Measurements from ENCODE around the gene CYP27B1.
A peak's percentile ranks its signal among the peaks of the same experiment; 100 is the strongest.

The CYP27B1 gene

GRCh38 chr12:57751788-57752667, 14.8 kb downstream of the CYP27B1 start, which contains the start of gene CDK4:
CDK4 (minus strand) TSS chr12:57752310; CDS start chr12:57751717, 593 bp downstream.
- peak; percentile 99 for DNase-seq (ENCODE audit: low read depth, low spot score)

GRCh38 chr12:57751432-57751787, 15.5 kb downstream of the CYP27B1 start:
- DNase-seq (ENCODE audit: low read depth, low spot score), result no peak

- no peak for DNase-seq (ENCODE audit: low read depth, low spot score)
These were observed 16.1 kb downstream of the CYP27B1 start for GRCh38 chr12:57750561-57751431.

DNA sequence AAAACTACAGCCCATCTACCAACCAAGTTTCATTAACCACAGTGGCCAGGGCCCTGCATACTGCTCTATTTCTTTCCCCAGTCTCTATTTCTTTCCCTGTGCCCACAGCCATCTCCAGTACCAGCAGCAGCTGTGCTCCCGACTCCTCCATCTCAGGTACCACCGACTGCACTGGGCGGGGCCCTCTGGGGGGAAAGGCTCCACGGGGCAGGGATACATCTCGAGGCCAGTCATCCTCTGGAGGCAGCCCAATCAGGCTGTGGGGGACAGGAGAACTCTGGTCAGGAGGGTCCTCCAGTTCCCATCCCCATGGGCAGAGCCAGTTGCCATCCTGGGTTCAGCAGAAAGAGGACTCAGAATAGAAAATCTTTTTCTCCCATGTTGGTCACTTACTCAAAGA, 17.8 kb downstream of the CYP27B1 start:
- DNase-seq (ENCODE audit: low read depth, low spot score), result no peak

- no peak for DNase-seq (ENCODE audit: low read depth, low spot score)
These were observed 20.9 kb downstream of the CYP27B1 start for GRCh38 chr12:57746025-57746424.

DNA sequence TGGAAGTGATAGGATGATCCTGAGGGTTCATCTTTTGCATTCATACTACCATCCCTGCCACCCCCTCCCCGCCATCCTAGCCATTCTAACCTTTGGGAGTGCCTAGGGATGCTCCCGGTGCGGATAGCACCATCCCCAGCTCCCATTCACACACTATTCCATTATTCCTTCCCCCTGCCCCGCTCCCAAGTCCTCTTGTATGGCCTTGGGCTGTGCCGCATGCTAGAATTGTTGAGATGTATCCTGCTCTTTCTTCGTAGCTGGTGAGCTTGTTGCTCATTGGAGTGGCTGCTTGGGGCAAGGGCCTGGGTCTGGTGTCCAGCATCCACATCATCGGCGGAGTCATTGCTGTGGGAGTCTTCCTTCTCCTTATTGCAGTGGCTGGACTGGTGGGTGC, 21.4 kb downstream of the CYP27B1 start:
- no peak for DNase-seq (ENCODE audit: low read depth, low spot score)

- peak; percentile 92 for DNase-seq (ENCODE audit: low read depth, low spot score)
These were observed 21.9 kb downstream of the CYP27B1 start, which contains the start of gene TSPAN31 for GRCh38 chr12:57744777-57745484. TSPAN31 (plus strand) TSS chr12:57745039; CDS start chr12:57745155, 116 bp downstream.

- DNase-seq (ENCODE audit: low read depth, low spot score), result no peak
These were observed 22.6 kb downstream of the CYP27B1 start for GRCh38 chr12:57744194-57744776.

DNA sequence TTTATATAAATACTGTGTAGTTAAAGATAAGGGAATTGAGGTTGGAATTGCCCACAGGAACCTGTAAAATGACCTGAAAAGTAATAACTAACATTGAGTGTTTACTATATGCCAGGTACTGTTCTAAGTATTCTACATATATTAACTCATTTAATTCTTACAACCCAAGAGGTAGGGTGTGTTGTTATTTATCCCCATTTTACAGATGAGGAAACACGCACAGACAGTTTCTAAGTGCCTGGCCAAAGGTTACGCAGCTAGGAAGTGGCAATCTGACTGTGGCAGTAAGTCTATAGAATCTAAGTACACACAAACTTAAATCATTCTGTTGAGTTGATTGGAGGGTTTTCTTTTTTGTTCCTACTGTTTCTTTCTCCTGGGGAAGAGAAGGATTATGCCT, 23.1 kb downstream of the CYP27B1 start:
- DNase-seq (ENCODE audit: low read depth, low spot score), result no peak

- no peak for DNase-seq (ENCODE audit: low read depth, low spot score)
These were observed 24.8 kb downstream of the CYP27B1 start for GRCh38 chr12:57741844-57742738.

- no peak for DNase-seq (ENCODE audit: low read depth, low spot score)
These were observed 25.5 kb downstream of the CYP27B1 start for GRCh38 chr12:57741413-57741789.

DNA sequence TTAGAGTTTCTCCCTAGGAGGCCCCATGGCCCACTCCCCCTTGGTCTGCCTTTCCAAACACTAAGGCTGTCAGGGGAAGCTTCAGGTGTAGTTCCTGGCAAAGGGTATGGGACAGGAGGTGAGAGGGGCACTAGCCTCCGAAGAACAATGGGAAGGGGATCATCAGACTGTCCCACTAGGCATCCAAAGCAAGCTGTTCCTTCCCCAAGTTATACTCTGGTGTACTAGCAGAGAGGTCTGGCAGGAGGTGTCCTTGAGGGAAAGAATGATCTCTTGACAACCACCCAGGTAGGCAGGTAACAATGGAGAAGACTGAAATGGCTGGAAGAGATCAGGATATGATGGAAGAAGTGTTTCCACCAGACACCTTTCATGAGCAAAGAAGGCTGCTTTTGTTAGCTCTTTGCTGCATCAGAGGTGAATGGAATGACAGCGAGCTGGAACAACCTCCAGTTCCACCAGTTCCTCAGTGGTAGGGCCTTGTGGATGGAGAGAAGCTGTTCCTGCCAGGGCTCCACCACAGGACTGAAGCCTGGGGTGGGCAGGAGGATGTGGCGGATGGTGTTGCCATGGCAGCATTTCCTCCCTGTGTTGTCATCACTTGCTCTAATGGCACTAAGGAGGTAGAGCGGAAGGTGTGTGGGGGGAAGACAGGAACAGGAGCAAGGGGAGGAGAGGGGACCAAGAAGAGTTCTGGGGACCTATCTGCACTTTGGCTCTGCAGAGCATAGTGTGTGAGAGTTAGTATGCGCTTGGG, 26.0 kb downstream of the CYP27B1 start:
- no peak for DNase-seq (ENCODE audit: low read depth, low spot score)

DNA sequence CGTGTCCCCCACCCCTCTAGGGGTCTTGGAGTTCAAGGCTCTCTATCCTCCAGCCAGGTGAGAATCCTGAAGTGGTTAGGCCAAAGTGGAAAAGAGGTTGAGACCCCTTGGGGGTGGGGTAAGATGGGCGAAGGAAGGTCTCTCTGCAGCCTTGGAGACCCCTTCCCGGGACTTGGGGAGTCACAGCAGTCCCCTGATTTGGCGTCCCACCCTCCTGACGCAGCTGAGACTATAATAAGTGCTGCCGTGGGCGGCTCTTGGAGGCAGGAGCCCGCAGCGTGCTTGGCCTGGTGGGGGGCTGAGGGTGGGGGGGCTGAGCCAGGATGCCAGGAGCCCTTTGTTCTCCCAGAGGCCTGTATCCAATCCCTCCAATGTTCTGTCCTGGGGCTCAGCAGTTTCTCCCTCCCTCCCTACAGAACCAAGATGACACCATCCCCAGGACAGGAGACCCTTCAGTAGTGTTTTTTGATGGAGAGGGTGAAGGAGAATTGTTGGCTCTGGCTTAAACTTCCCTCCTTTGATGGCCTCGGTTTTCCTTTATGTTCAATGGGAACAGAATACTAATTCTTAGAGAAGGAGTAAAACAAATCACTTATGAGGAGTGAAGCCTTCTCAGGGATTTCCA, 26.9 kb downstream of the CYP27B1 start:
- DNase-seq (ENCODE audit: low read depth, low spot score), result no peak

DNA sequence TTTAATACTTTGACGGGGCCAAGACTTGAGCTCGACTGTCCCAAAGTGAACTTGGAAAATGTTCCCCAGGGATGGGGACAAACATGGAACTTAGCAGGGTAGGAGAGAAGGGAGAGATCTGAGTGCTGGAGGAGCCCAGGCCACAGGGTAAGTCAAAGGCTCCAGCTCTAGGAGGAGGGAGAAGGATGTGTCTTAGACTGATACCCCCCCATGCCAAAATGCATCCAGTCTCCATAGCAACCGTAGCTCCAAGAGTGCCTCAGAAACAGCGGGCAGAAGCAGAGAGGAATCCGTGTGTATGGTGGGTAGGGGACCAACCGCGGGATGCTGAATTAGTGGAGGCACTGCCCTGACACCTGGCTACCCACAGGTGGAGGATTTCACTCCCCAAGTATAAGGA, 27.5 kb downstream of the CYP27B1 start:
- no peak for DNase-seq (ENCODE audit: low read depth, low spot score)

DNA sequence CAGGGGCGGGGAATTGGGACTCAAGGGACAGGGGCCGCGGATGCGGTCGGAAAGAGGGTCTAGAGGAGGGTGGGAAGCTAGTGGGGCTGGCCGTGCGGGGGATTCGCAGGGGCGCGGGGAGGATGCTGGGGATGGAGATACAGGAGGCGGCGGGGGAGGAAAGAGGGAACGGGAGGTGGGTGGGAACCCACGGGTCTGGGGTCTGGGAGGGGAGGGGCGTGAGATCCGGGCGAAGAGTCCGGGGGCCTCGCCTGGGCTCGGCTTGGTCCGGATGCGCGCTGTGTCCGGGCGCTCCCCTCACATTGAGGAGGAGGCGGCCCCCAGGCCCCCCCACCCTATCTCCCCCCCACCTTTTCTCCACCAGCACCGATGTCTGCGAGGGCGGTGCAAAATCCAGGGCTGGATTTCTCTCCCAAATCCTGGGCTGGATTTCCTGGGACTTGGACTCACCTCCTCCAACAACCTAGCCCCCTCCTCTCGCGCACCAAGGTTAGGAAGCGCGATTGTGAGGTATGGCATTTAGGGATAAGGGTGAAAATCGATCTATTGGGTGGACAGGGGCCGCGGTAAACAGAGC, 28.1 kb downstream of the CYP27B1 start, which contains the start of gene AGAP2:
AGAP2 (minus strand) TSS at position 82 of the 577 bp plus-strand sequence. CDS start 496 bp downstream, outside the sequence.
- no peak for DNase-seq (ENCODE audit: low read depth, low spot score)

GRCh38 chr12:57737467-57738460, 29.1 kb downstream of the CYP27B1 start:
- DNase-seq (ENCODE audit: low read depth, low spot score), result no peak

GRCh38 chr12:57736741-57737466, 30.0 kb downstream of the CYP27B1 start:
- no peak for DNase-seq (ENCODE audit: low read depth, low spot score)
